Left ventricle myocardium inferior (tissue), 1 donor: ENCODE data around the gene AUTS2. TPM values are rescaled to one million over a fixed set of nuclear protein-coding genes. Genes with fewer than 3 reads are reported as not detected.

ENCODE experiments used
- DNase-seq: peaks from one replicate; pipeline ENCODE4 v3.0.0-alpha.2; 2020
- H3K27ac ChIP-seq: fragments of 200-600 bp; replicated peaks from 2 replicates; pipeline ENCODE4 v1.8.0; 2021
- H3K27me3 ChIP-seq: fragments of 200-600 bp; 2 replicates; pipeline ENCODE4 v1.8.0; 2021; ENCODE audit warnings: low read depth
- H3K36me3 ChIP-seq: fragments of 200-600 bp; 2 replicates; pipeline ENCODE4 v1.8.0; 2021
- H3K4me1 ChIP-seq: fragments of 200-600 bp; 2 replicates; pipeline ENCODE4 v1.8.0; 2021
- H3K4me3 ChIP-seq: fragments of 200-600 bp; 2 replicates; pipeline ENCODE4 v1.8.0; 2021; ENCODE audit warnings: mild to moderate bottlenecking, moderate library complexity
- H3K9me3 ChIP-seq: fragments of 200-600 bp; replicated peaks from 2 replicates; pipeline ENCODE4 v1.8.0; 2021
- intact Hi-C: fragments of 100-400 bp; cut with micrococcal nuclease; formaldehyde crosslinking; loops from one replicate; pipeline ENCODE4 v1.11.0; 2022
- total RNA-seq: library from RNA; stranded (reverse); fragmentation: NEBNext Ultra II Directional; extraction: Animal tissue kit (Norgen Biotek cat#: 25700); gene quantifications from one replicate; pipeline ENCODE4 v1.2.1, GENCODE V29; 2021
- TF ChIP-seq, protein P1 (sequence below): fragments of 200-600 bp; IDR thresholded peaks from 2 replicates; pipeline ENCODE4 v1.8.0; 2021; ENCODE audit warnings: antibody characterized with exemption, mild to moderate bottlenecking, borderline replicate concordance
- donor health status: DM: no; HTN: yes; CAD: no; lungs with severe emphysema.

Gene AUTS2
- total RNA-seq, 1 donor from 2014 or later = 10.5 TPM

GRCh38 chr7:69751026-69751425 is 152.8 kb downstream of the AUTS2 start:
- intact Hi-C loops = no loop called here
- no peak for DNase-seq

GRCh38 chr7:69753981-69754380 is 155.7 kb downstream of the AUTS2 start:
- no peak overlapping the region for H3K27ac ChIP-seq
- H3K4me3 ChIP-seq = no peak overlapping the region
- H3K36me3 ChIP-seq = no peaks in the 10 kb centered on the region
- no peak for DNase-seq
- no peaks in the 10 kb centered on the region for H3K9me3 ChIP-seq
- peaks cover 41% of the 10 kb centered on the region for H3K4me1 ChIP-seq
- TF ChIP-seq, protein P1, sequence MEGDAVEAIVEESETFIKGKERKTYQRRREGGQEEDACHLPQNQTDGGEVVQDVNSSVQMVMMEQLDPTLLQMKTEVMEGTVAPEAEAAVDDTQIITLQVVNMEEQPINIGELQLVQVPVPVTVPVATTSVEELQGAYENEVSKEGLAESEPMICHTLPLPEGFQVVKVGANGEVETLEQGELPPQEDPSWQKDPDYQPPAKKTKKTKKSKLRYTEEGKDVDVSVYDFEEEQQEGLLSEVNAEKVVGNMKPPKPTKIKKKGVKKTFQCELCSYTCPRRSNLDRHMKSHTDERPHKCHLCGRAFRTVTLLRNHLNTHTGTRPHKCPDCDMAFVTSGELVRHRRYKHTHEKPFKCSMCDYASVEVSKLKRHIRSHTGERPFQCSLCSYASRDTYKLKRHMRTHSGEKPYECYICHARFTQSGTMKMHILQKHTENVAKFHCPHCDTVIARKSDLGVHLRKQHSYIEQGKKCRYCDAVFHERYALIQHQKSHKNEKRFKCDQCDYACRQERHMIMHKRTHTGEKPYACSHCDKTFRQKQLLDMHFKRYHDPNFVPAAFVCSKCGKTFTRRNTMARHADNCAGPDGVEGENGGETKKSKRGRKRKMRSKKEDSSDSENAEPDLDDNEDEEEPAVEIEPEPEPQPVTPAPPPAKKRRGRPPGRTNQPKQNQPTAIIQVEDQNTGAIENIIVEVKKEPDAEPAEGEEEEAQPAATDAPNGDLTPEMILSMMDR = no peak
- intact Hi-C loops = no loop called here
- no peaks in the 10 kb centered on the region for H3K27me3 ChIP-seq

More at GRCh38 chr7:69751026-69751425, 152.8 kb downstream of the AUTS2 start:
- TF ChIP-seq, protein P1 = no peak
- Histone ChIP-seq H3K9me3 (no peaks in the 10 kb centered on the region), H3K27ac (no peak overlapping the region), H3K36me3 (no peaks in the 10 kb centered on the region), H3K27me3 (no peaks in the 10 kb centered on the region), H3K4me1 (peaks cover 22% of the 10 kb centered on the region), H3K4me3 (no peak overlapping the region)

- Histone ChIP-seq H3K4me1 (peaks cover 41% of the 10 kb centered on the region), H3K27ac (no peak overlapping the region), H3K36me3 (no peaks in the 10 kb centered on the region), H3K4me3 (no peak overlapping the region), H3K27me3 (no peaks in the 10 kb centered on the region), H3K9me3 (no peaks in the 10 kb centered on the region)
- TF ChIP-seq, protein P1 = no peak
- no peak for DNase-seq
- intact Hi-C loops = no loop called here
Observed at GRCh38 chr7:69754476-69754875, 156.2 kb downstream of the AUTS2 start.

DNA sequence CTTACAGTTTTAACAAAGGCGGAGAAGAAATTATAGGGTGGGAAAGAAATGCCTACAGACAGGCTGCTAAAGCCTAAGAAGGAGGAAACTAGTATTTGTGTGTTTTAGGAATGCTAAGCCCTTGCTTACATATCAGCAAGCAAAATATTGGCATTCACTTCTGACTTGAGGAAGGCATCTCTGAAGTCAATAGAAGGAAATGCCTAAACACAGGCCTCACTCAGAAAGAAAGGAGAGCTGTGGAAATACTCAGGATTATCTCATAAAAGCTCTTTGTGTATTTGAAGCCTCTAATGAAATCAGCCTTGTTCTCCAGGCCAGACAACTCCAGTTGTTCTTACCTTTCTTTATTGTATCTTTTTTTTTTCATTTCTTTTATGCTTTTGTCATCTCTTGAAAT is 158.0 kb downstream of the AUTS2 start:
- Histone ChIP-seq H3K27ac (peak overlapping the region; percentile 28), H3K4me1 (peaks cover 41% of the 10 kb centered on the region), H3K9me3 (no peaks in the 10 kb centered on the region), H3K36me3 (no peaks in the 10 kb centered on the region), H3K4me3 (no peak overlapping the region), H3K27me3 (no peaks in the 10 kb centered on the region)
- no peak for DNase-seq
- intact Hi-C loops = no loop called here
- TF ChIP-seq, protein P1 = no peak

DNA sequence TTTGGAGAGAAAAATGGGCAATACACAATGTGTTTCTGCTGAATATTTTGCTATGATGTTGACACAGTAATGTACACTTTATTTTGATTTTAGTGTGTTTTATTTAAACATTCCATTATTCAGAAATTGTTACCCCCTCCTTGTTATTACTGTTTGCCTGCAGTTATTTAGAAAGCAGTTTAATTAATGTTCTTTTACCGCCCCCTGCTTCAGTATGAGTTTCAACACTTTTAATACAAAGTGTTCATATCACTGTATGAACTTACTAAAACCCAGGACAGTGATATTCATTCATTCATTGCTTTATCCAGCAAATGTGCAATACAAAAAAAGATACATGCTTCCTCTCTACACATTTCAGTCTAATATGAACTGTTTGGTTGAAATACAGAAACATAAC is 159.3 kb downstream of the AUTS2 start:
- Histone ChIP-seq H3K4me1 (peaks cover 30% of the 10 kb centered on the region), H3K9me3 (no peaks in the 10 kb centered on the region), H3K36me3 (no peaks in the 10 kb centered on the region), H3K27me3 (no peaks in the 10 kb centered on the region), H3K4me3 (no peak overlapping the region), H3K27ac (no peak overlapping the region)
- intact Hi-C loops = no loop called here
- no peak for DNase-seq
- TF ChIP-seq, protein P1 = no peak
